22Rv1 (cell line): ENCODE measurements around the gene AFF2.

Source experiments
- ZFX ChIP-seq: fragments of 450-650 bp; IDR thresholded peaks from 2 replicates; pipeline ENCODE4 v1.6.1; 2017; ENCODE audit warnings: antibody characterized with exemption, borderline replicate concordance
- TF ChIP-seq, protein P1 (sequence below): fragments of 450-650 bp; IDR thresholded peaks from 2 replicates; pipeline ENCODE4 v1.5.1; 2017; ENCODE audit warnings: mild to moderate bottlenecking

GRCh38 chrX:148672517-148672916, 172.1 kb downstream of the AFF2 start:
- TF ChIP-seq, protein P1, sequence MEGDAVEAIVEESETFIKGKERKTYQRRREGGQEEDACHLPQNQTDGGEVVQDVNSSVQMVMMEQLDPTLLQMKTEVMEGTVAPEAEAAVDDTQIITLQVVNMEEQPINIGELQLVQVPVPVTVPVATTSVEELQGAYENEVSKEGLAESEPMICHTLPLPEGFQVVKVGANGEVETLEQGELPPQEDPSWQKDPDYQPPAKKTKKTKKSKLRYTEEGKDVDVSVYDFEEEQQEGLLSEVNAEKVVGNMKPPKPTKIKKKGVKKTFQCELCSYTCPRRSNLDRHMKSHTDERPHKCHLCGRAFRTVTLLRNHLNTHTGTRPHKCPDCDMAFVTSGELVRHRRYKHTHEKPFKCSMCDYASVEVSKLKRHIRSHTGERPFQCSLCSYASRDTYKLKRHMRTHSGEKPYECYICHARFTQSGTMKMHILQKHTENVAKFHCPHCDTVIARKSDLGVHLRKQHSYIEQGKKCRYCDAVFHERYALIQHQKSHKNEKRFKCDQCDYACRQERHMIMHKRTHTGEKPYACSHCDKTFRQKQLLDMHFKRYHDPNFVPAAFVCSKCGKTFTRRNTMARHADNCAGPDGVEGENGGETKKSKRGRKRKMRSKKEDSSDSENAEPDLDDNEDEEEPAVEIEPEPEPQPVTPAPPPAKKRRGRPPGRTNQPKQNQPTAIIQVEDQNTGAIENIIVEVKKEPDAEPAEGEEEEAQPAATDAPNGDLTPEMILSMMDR = no peak
- no peak for TF ChIP-seq ZFX
